ENCODE measurements around the gene CANT1.

Gene CANT1

DNA sequence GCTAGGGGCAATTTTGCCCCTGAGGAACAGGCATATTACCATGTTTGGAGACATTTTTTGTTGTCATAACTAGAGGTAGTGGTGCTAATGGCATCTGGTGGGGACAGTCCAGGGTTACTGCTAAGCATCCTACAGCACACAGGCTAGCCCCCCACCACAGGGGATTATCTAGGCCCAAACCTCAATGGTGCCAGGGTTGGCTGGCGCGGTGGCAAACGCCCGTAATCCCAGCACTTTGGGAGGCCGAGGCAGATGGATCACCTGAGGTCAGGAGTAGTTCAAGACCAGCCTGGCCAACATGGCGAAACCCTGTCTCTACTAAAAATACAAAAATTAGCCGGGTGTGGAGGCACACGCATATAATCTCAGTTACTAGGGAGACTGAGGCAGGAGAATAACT lies 29.6 kb upstream of the CANT1 start:
- Histone ChIP-seq H3K4me3 (ENCODE audit: low read length) (no peak overlapping the region), H3K27me3 (ENCODE audit: low read depth, low read length) (no peaks in the 10 kb centered on the region), H2AFZ (ENCODE audit: low read depth, low read length) (no peak overlapping the region), H3K4me2 (ENCODE audit: low read length) (no peak overlapping the region), H3K36me3 (replicated peaks; ENCODE audit: low read depth, low read length) (no peaks in the 10 kb centered on the region), H3K9me3 (ENCODE audit: insufficient read depth, low read length) (no peaks in the 10 kb centered on the region), H4K20me1 (ENCODE audit: insufficient read depth, low read length) (no peaks in the 10 kb centered on the region), H3K79me2 (ENCODE audit: low read length) (no peaks in the 10 kb centered on the region), H3K27ac (ENCODE audit: low read length) (no peak overlapping the region), H3K4me1 (ENCODE audit: low read length) (no peaks in the 10 kb centered on the region), H3K9ac (ENCODE audit: low read length) (no peak overlapping the region)
- no peak for TF ChIP-seq EZH2phosphoT487 (IDR thresholded peaks at IDR 0.05; ENCODE audit: low read depth)
- TF ChIP-seq, protein P1, sequence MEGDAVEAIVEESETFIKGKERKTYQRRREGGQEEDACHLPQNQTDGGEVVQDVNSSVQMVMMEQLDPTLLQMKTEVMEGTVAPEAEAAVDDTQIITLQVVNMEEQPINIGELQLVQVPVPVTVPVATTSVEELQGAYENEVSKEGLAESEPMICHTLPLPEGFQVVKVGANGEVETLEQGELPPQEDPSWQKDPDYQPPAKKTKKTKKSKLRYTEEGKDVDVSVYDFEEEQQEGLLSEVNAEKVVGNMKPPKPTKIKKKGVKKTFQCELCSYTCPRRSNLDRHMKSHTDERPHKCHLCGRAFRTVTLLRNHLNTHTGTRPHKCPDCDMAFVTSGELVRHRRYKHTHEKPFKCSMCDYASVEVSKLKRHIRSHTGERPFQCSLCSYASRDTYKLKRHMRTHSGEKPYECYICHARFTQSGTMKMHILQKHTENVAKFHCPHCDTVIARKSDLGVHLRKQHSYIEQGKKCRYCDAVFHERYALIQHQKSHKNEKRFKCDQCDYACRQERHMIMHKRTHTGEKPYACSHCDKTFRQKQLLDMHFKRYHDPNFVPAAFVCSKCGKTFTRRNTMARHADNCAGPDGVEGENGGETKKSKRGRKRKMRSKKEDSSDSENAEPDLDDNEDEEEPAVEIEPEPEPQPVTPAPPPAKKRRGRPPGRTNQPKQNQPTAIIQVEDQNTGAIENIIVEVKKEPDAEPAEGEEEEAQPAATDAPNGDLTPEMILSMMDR (IDR thresholded peaks at IDR 0.05; ENCODE audit: low read depth, low read length): no peak

DNA sequence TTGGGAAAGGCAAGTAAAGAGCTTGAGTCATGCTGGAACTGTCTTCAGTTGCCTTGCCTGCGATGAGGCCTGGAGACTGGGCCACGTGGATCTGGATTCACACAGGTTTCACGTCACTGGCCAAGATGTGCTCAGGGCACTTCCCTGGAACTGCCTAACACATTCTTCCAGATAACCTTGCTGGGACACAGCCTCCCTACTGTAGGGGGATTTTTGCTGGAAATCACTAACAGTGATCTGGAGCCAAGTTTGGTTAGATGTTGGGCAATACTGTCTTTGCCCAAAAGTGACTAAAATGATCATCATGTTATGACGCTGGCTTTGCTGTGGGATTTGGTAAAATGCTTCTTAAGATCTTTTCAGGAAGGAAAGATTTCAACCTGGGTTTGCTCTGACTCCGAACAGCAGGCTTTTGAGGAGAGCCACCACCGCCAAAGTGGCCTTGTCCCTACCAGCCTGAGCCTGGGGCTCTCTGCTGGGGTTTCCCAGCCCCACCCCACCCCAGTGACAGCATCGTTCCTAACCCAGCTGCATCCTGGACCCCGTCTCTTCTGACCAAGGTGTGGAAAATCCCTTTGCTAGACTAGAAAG lies 29.1 kb upstream of the CANT1 start:
- H3K4me3 ChIP-seq (ENCODE audit: low read length): no peak overlapping the region
- no peak overlapping the region for H2AFZ ChIP-seq (ENCODE audit: low read depth, low read length)
- no peaks in the 10 kb centered on the region for H3K36me3 ChIP-seq (replicated peaks; ENCODE audit: low read depth, low read length)
- TF ChIP-seq EZH2phosphoT487 (IDR thresholded peaks at IDR 0.05; ENCODE audit: low read depth): no peak
- TF ChIP-seq, protein P1 (IDR thresholded peaks at IDR 0.05; ENCODE audit: low read depth, low read length): no peak
- no peak overlapping the region for H3K9ac ChIP-seq (ENCODE audit: low read length)
- H3K27me3 ChIP-seq (ENCODE audit: low read depth, low read length): no peaks in the 10 kb centered on the region
- no peak overlapping the region for H3K4me2 ChIP-seq (ENCODE audit: low read length)
- H3K4me1 ChIP-seq (ENCODE audit: low read length): no peaks in the 10 kb centered on the region
- H3K27ac ChIP-seq (ENCODE audit: low read length): no peak overlapping the region
- H4K20me1 ChIP-seq (ENCODE audit: insufficient read depth, low read length): no peaks in the 10 kb centered on the region
- H3K9me3 ChIP-seq (ENCODE audit: insufficient read depth, low read length): no peaks in the 10 kb centered on the region
- no peaks in the 10 kb centered on the region for H3K79me2 ChIP-seq (ENCODE audit: low read length)

DNA sequence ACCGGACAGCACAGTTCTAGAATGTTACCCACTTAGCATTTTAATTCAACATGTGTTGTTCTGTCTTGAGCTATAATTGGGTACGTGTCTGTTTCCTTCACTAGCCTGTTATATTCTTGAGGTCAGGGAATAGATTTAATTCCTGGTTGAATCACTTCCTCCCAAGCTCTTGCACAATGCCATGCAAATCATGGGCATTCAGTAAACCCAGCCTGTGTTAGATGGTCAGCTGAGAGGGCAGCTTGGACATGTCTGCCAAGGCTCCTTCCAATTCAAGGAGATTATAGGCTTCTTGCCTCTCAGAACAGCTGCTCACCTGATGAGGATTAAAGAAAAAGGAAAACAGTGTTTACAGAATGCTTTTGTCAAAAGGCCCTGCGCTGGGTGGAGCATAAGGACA lies 27.0 kb upstream of the CANT1 start:
- Histone ChIP-seq H3K4me1 (ENCODE audit: low read length) (no peaks in the 10 kb centered on the region), H4K20me1 (ENCODE audit: insufficient read depth, low read length) (no peaks in the 10 kb centered on the region), H3K4me2 (ENCODE audit: low read length) (no peak overlapping the region), H3K9me3 (ENCODE audit: insufficient read depth, low read length) (no peaks in the 10 kb centered on the region), H2AFZ (ENCODE audit: low read depth, low read length) (no peak overlapping the region), H3K4me3 (ENCODE audit: low read length) (no peak overlapping the region), H3K79me2 (ENCODE audit: low read length) (no peaks in the 10 kb centered on the region), H3K36me3 (replicated peaks; ENCODE audit: low read depth, low read length) (no peaks in the 10 kb centered on the region), H3K27me3 (ENCODE audit: low read depth, low read length) (0 out of 2 replicates have a peak, but pooled peaks cover 3% of the 10 kb centered on the region), H3K9ac (ENCODE audit: low read length) (no peak overlapping the region), H3K27ac (ENCODE audit: low read length) (no peak overlapping the region)
- TF ChIP-seq EZH2phosphoT487 (IDR thresholded peaks at IDR 0.05; ENCODE audit: low read depth): no peak
- TF ChIP-seq, protein P1 (IDR thresholded peaks at IDR 0.05; ENCODE audit: low read depth, low read length): no peak

DNA sequence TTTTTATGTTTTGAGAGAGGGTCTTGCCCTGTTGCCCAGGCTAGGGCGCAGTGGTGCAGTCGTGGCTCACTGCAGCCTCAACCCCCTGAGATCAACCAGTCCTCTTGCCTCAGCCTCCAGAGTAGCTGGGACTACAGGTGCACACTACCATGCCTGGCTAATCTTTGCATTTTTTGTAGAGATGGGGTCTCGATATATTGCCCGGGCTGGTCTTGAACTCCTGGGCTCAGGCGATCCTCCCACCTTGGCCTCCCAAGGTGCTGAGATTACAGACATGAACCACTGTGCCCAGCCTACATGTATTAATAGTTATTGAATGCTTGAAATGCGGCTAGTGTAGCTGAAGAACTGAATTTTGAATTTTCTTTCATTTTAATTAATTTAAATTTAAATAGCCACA lies 26.6 kb upstream of the CANT1 start:
- Histone ChIP-seq H3K36me3 (replicated peaks; ENCODE audit: low read depth, low read length) (no peaks in the 10 kb centered on the region), H3K4me1 (ENCODE audit: low read length) (no peaks in the 10 kb centered on the region), H4K20me1 (ENCODE audit: insufficient read depth, low read length) (no peaks in the 10 kb centered on the region), H3K79me2 (ENCODE audit: low read length) (no peaks in the 10 kb centered on the region), H3K9ac (ENCODE audit: low read length) (no peak overlapping the region), H3K27ac (ENCODE audit: low read length) (no peak overlapping the region), H2AFZ (ENCODE audit: low read depth, low read length) (no peak overlapping the region), H3K4me2 (ENCODE audit: low read length) (no peak overlapping the region), H3K9me3 (ENCODE audit: insufficient read depth, low read length) (no peaks in the 10 kb centered on the region), H3K4me3 (ENCODE audit: low read length) (no peak overlapping the region), H3K27me3 (ENCODE audit: low read depth, low read length) (0 out of 2 replicates have a peak, but pooled peaks cover 3% of the 10 kb centered on the region)
- TF ChIP-seq, protein P1 (IDR thresholded peaks at IDR 0.05; ENCODE audit: low read depth, low read length): no peak
- no peak for TF ChIP-seq EZH2phosphoT487 (IDR thresholded peaks at IDR 0.05; ENCODE audit: low read depth)

All from OCI-LY3 (cell line).